ENCODE results near the gene LDLRAD4.

- TF ChIP-seq, protein P1, sequence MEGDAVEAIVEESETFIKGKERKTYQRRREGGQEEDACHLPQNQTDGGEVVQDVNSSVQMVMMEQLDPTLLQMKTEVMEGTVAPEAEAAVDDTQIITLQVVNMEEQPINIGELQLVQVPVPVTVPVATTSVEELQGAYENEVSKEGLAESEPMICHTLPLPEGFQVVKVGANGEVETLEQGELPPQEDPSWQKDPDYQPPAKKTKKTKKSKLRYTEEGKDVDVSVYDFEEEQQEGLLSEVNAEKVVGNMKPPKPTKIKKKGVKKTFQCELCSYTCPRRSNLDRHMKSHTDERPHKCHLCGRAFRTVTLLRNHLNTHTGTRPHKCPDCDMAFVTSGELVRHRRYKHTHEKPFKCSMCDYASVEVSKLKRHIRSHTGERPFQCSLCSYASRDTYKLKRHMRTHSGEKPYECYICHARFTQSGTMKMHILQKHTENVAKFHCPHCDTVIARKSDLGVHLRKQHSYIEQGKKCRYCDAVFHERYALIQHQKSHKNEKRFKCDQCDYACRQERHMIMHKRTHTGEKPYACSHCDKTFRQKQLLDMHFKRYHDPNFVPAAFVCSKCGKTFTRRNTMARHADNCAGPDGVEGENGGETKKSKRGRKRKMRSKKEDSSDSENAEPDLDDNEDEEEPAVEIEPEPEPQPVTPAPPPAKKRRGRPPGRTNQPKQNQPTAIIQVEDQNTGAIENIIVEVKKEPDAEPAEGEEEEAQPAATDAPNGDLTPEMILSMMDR (conservative IDR thresholded peaks at IDR 0.05) = no peak
- no peak for TF ChIP-seq ZFX (IDR thresholded peaks at IDR 0.05)
Measured at GRCh38 chr18:13319629-13320028, 101.1 kb downstream of the LDLRAD4 start.
